KG1 (cell line): ENCODE results near the gene SMAGP.
"Not testable (repeated sequence)": the region's sequence is repeated elsewhere in the genome, so short reads cannot be mapped to it uniquely, and the experiment has no call there.

Experiments
- DNase-seq: peaks from one replicate; lab custom pipeline; 2025; lab: John Stamatoyannopoulos, UW

The SMAGP gene

GRCh38 chr12:51270067-51270950 is at the start of gene SMAGP:
TSS of gene SMAGP (minus strand) at chr12:51270415. CDS start at chr12:51269278, 1,137 bp downstream.
- DNase-seq: no peak

GRCh38 chr12:51318846-51319599 is 48.8 kb upstream of the SMAGP start:
- DNase-seq: no peak

GRCh38 chr12:51318057-51318806 is 48.0 kb upstream of the SMAGP start:
- not testable (repeated sequence) for DNase-seq

GRCh38 chr12:51311389-51311788 is 41.2 kb upstream of the SMAGP start:
- no peak for DNase-seq

GRCh38 chr12:51307655-51308593 is 37.7 kb upstream of the SMAGP start:
- no peak for DNase-seq

- DNase-seq: no peak
These were observed 36.3 kb upstream of the SMAGP start for GRCh38 chr12:51306507-51306906.

- DNase-seq: not testable (repeated sequence)
These were observed 30.6 kb upstream of the SMAGP start for GRCh38 chr12:51300768-51301167.

- no peak for DNase-seq
These were observed 25.4 kb upstream of the SMAGP start for GRCh38 chr12:51295651-51296050.

- DNase-seq: not testable (repeated sequence)
These were observed 23.9 kb upstream of the SMAGP start for GRCh38 chr12:51294097-51294496.

- DNase-seq: no peak
These were observed 23.5 kb upstream of the SMAGP start for GRCh38 chr12:51293696-51294095.

GRCh38 chr12:51291603-51292513 is 21.6 kb upstream of the SMAGP start:
- not testable (repeated sequence) for DNase-seq

GRCh38 chr12:51285843-51286242 is 15.6 kb upstream of the SMAGP start:
- DNase-seq: no peak

GRCh38 chr12:51281202-51281924 is 11.1 kb upstream of the SMAGP start:
- no peak for DNase-seq

- no peak for DNase-seq
These were observed 4.9 kb upstream of the SMAGP start for GRCh38 chr12:51275088-51275487.

GRCh38 chr12:51272810-51273209 is 2.6 kb upstream of the SMAGP start:
- not testable (repeated sequence) for DNase-seq

- no peak for DNase-seq
These were observed 820 bp upstream of the SMAGP start for GRCh38 chr12:51270951-51271518.

- DNase-seq: no peak
These were observed 795 bp downstream of the SMAGP start for GRCh38 chr12:51269174-51270066.

- no peak for DNase-seq
These were observed 5.2 kb downstream of the SMAGP start for GRCh38 chr12:51265024-51265423.
